ENCODE measurements around the gene KRT81.

DNA sequence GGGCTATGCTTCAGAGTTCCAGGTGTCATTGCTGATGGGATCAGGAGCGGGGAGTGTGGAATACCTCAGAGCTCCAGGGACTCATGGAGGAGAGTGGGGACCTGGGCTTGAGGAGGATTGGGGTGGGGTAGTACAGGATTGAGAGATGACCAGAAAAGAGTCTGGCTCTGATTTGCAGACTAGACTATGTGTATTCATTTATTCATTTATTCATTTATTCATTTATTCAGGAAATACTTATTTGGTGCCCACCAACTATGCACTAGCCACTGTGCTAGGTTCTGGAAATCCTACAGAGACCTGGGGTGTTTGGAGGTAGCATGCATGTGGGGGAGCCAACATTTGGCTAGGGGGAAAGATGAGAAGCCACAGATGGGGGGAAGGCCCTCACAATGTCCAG lies 30.7 kb upstream of the KRT81 start:
- TF ChIP-seq POLR2AphosphoS5 (IDR thresholded peaks at IDR 0.05; ENCODE audit: borderline replicate concordance, low read depth, low read length) (no peak), EZH2 (IDR thresholded peaks at IDR 0.05) (no peak), FOXP2 (optimal IDR thresholded peaks at IDR 0.05; ENCODE audit: control extremely low read depth, extremely low read length, insufficient read depth) (no peak)
